NCI-H2227 treated with DMSO at 0.1 percent for 48 hours (cell line): Measurements from ENCODE around the gene CSF2RB.

Experiments used
- DNase-seq: peaks from one replicate; lab custom pipeline; 2025; lab: John Stamatoyannopoulos, UW

Gene CSF2RB

DNA sequence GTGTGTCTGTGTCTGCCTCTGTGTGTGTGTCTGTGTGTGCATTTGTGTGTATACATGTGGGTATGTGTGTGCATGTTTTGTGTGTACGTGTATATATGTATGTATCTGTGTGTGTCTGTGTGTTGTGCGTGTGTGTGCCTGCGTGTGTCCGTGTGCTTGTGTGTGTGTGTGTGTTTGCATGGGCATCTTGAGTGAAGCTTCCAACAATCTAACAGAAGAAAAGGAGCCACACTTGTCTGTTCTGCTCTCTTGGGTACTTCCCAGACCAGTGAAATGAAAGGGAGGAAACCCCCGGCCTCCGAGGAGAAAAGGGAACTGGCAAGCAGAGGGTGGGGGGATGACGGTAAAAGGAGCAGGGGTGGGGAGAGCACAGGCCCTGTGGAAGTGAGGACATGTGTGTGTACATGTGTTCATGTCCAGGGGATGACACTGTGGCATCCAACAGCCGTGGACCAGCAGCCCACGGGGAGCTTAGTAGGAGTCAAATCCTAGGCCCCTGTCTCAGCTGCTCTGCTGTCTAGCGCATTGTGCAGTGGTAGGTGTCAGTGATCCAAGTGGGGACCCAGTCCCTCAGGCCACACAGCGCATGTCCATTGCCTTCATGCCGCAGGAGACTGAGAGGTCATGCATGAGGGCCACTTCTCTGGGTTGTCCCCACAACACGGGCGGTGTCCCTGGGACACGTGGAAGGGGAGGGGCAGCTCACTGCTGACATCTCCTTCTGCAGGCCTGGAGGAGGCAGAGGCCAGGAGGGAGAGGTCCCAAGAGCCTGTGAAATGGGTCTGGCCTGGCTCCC lies 8.1 kb downstream of the CSF2RB start:
- DNase-seq: no peak

DNA sequence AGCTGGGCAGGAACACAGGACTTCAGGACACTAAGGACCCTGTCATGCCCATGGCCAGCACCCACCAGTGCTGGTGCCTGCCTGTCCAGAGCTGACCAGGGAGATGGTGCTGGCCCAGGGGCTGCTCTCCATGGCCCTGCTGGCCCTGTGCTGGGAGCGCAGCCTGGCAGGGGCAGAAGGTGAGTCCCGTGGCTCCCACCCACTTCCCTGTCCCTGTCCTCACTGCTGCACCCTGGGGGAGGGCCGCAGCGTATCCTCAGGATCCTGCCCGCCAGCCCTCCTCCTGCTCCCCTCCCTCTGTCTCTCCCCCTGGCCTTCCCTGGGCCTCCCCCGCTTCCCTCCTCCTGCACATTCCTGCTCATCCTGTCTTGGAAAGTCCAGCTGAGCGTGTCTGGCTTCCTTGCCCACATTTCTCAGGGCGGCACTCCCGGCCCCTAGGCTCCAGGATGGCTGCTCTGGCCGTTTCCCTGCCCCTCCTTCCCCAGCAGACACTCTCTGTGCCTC lies 8.7 kb downstream of the CSF2RB start:
- no peak for DNase-seq

DNA sequence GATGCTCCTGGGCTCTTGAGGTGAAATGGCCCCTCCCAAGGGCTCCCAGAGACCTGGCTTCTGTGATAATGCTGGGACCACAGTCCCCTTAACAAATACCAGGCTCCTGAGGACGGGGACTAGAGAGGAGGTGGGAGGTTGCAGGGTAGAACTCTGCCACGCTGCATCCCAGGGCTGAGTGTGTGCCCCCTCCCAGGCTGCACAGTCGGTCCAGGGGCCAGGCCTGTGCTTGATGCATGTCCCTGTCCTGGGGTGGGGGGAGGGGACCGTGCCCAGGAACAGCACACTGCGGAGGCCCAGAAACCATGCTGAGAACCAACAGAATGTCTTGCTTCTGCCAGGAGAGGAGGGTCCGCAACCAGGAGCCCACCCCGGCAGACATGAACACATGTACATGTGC lies 9.3 kb downstream of the CSF2RB start:
- DNase-seq: no peak

DNA sequence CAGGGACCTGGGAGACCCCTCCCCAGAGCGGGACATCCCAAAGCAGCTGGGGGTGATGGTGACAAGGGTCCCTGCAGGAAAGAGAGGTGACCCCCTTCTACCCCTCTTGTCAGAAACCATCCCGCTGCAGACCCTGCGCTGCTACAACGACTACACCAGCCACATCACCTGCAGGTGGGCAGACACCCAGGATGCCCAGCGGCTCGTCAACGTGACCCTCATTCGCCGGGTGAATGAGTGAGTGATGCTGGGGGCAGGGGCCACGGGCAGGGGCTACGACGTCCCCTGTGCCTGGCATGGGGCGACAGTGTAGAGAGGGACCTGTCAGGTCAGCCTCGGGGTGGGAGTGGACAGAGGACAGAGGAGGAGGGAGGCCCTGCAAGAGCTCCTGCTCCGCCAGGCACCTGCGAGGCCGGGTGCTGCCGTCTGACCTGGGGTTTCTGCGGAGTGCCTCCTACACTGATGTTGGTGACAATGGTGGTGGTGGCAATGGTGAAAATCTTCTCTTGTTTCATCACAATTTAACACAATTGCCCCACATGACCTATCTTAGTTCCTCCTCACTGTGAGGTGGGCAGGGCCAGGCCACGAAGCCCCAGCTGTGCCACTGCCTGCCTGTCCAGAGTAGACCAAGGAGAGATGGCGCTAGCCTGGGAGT lies 9.8 kb downstream of the CSF2RB start:
- DNase-seq: no peak

DNA sequence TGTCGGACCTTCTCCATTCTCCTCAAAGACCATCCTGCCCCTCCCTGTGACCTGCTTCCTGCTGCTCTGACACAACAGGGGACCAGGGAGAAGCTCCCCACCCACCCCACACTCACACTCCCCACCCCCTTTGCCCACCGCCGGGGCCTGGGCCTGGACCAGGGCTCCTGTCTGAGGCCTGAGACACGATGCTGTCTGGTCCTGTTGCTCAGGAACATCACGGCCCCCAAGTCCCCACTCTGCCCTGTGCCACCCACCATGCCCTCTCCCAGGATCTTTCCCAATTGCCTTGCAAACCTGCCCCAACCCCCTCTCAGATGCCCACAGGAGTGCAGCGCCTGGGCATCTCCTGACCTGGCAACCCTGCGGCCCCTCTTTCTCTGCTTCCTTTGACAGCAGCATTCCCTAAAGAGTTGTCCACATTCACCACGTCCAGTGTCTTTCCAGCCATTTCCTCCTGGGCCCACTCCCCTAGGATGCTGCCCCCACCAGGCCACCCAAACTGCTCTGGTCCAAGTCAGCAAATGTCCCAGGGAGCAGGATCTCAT lies 10.8 kb downstream of the CSF2RB start:
- no peak for DNase-seq

DNA sequence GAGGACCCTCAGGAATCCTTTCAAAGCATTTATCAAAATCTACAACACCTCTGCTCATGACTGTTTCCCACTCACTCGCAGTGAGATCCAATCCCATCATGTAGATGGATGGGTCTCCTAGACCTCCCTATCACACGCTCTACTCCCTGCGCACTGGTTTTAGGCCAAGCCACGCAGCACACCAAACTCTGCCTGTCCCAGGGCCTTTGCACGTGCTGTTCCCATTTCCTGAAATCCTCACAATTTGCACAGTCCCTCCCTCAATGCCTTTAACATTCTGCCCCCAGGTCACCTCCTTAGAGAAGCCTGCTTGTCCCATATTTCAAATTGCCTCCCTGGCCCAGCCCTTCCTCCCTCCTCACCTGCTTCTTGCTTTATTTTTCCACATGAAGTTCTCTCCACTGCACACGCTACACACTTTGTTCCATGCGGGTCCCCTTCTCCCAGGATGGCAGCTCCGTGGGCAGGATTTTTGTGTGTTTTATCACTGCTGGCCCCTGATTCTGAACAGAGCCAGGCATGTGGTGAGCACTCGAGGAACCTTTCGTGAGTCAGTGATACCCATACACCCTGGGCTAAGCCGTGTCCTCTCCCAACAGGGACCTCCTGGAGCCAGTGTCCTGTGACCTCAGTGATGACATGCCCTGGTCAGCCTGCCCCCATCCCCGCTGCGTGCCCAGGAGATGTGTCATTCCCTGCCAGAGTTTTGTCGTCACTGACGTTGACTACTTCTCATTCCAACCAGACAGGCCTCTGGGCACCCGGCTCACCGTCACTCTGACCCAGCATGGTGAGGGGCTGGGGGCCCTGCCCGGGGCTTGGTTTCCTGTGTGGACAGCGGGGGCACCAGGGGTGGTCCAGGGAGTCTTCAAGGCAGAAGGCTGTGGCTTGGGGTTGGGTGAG lies 12.2 kb downstream of the CSF2RB start:
- no peak for DNase-seq

DNA sequence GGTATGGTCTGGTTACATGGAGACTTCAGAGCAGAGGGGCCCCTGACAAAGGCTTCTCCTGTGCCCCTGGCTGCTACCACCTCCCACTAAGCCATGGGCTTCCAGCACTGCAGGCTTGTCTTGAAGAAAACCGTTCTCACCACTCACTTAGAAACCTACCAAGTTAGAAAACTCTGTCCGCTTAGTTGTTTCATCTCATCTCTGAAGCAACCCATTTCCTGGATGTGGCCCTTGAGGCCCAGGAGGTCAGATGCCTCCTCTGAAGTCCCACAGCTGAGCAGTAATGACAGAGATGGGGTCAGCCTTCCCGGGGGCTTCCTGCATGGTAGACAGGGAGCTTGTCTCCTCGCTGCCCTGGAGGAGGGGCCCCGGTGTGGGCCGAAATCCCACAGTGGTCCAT lies 12.9 kb downstream of the CSF2RB start:
- no peak for DNase-seq

DNA sequence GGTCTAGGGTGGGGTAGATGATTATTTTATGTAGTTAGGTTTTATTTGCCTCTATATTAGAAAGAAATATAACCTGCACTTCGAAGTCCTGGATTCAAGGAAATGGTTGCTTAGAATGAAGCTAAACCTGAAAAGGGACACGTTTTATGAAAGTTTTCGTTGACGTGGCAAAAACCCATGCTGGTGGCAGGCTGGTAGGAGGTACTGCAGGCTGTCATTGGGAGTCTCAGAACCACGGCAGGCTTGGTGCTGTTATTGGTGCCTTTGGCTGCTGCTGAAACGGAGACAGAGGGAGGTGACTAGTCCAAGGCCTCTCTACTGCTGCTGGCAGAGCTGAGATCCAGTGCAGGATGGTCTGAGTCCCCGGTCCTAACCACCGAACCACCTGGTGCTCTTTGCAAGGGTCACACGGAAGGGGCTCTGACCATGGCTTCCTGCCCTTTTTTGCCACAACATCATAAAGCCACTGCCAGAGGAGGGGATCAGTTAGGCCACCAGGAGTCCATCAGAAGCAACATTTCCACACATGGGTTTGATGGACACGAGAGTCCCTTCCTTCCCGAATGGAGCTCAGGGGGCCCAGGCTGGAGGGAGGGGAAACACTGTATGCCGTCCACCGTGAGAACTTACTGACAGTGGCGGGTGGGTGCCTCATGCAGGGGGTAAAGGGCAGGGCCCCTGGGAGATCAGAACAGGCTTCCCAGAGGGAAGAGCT lies 13.4 kb downstream of the CSF2RB start:
- no peak for DNase-seq

DNA sequence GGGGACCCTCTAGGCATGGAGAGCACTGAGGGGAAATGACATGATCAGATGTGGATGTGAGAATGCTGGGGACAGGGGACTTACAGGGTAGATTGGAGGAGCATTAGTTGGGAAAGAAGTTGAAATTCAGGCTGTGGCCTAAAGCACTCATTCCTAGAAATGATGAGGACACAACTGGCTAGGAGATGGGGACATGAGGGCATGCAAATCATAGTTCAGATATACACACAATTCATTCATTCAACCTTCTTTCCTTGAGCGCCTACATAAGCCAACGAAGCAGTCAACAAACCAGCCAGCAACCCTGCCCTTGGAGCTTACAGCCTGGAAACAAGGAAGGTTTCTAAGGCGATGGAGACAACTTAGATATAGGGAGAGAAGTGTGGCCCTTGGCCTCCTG lies 14.2 kb downstream of the CSF2RB start:
- no peak for DNase-seq

DNA sequence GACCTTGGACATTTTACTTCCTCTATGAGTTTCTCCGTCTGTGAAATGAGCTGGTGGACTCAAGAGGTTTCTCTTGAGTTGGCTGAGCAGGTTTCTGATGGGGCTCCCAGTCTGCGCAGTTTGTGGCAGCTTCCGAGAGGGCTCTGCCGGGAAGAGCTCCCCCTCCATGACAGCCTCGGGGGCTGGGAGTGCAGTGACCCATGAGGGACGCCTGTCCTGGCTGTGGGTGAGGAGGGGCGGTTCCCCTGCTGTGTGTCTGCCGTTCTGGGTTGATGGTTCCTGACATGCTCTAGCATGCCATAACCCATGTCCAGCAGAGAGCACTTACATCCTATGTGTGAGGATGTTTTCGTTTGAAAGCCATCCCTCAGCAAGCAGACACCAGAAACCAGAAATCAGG lies 14.8 kb downstream of the CSF2RB start:
- no peak for DNase-seq

DNA sequence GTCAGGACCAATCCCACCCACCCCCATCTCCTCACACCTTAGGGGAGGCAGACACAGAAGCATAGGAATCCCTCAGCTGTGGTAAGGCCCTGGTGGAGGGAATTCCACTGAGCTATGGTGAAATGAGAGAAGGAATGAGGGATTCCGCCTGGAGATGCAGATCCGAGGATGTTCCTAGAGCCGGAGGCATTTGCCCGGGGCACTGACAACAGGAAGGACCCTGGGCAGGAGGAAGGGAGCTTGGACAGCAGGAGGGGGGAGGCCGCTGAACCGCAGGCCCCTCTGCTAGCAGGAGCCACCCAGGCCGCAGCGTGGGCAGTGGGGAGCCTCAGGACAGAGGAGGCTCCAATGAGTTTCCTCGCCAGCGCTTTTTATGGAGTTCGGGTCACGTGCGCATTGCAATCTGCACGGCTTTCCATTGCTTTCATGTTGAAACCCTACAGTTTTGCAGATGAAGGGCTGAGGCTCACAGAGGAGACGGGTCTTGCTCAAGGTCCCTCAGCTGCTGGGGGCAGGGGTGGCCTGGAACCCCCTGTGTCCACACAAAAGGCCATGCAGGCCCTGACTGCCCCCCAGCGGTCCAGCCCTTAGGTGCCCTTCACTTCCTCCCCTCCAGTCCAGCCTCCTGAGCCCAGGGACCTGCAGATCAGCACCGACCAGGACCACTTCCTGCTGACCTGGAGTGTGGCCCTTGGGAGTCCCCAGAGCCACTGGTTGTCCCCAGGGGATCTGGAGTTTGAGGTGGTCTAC lies 15.5 kb downstream of the CSF2RB start:
- no peak for DNase-seq

DNA sequence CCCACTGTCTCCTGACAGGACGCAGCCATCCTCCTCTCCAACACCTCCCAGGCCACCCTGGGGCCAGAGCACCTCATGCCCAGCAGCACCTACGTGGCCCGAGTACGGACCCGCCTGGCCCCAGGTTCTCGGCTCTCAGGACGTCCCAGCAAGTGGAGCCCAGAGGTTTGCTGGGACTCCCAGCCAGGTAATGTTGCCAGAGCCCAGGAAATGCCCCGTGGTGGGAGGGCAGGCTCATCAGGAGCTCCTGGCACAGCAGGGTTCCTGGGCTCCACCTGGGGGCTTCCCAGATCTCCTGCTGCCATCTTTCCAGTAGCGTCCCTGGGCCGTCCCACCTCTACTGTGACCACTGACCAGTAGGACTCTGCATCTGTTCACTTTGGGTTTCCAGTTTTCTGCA lies 16.2 kb downstream of the CSF2RB start:
- DNase-seq: no peak

DNA sequence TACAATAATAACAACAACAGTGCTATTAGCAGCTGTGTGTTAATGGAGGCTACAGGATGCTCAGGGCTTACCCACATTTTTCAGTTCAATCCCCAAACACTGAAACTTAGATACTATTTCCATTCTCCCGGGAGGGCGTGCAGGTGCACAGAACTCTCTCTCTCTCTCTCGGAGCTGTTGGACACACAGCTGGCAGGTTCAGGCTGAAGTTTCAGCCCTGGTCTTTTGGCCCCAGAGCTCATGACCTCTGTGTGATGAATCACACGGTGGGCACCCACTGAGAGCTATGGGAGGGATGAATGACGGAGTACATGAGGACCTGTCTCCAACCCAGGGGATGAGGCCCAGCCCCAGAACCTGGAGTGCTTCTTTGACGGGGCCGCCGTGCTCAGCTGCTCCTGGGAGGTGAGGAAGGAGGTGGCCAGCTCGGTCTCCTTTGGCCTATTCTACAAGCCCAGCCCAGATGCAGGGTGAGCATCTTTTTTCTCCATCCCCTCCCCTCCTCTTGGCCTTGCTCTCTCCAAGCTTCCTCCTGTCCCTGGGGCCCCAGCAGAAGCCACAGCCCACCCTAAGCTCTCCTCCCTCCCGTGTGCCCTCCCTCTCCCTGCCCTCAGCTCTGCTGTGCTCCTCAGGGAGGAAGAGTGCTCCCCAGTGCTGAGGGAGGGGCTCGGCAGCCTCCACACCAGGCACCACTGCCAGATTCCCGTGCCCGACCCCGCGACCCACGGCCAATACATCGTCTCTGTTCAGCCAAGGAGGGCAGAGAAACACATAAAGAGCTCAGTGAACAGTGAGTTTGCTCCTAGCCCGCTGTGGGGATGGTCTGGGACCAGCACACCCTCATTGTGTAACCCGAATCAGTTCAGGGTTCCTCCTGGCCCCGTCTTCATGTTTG lies 16.9 kb downstream of the CSF2RB start:
- no peak for DNase-seq

DNA sequence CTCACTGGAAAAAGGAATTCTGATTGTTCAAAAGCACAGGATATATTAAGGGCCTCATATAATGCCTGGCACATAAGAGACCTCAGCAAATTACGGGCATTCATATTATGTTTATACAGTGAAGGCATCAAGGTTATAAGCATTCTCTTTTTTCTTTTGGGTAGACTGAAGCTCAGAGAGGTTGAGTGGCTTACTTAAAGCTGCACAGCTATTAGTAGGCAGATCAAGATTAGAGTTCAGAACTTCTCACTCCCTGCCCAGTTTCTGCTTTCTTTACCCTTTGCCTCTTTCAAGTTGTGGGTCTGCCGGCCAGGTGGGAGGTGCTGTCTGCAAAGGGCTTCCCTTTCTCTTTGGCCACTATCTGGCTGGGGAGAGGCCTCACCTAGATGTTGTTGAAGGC lies 18.0 kb downstream of the CSF2RB start:
- no peak for DNase-seq

DNA sequence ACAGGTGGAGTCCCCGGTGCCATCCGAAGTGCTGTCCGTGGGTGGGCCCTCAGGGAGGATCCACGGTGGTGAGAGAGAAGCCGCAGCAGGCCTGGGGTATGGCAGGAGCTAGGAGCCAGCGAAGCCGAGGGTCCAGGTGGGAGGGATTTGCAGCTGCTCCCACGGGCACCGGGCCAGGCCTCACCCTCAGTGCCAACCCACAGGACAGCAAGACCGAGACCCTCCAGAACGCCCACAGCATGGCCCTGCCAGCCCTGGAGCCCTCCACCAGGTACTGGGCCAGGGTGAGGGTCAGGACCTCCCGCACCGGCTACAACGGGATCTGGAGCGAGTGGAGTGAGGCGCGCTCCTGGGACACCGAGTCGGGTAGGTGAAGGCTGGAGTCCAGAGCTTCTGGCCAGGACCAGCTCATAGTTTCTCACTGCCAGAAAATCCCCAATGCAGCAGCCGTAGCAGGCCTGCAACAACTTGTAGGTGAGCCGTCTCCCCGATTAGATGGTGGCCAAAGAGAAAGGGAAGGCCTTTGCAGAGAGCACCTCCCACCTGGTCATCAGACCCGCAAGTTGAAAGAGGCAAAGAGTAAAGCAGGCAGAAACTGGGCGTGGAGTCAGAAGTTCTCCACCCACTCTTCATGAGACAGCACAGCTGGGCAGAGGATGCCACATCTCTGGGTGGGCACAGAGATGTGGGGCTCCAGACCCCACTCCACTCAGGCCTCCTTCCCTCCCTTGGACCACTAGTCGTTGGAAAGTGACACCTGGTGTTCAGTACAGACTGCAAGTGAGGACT lies 20.4 kb downstream of the CSF2RB start:
- no peak for DNase-seq

DNA sequence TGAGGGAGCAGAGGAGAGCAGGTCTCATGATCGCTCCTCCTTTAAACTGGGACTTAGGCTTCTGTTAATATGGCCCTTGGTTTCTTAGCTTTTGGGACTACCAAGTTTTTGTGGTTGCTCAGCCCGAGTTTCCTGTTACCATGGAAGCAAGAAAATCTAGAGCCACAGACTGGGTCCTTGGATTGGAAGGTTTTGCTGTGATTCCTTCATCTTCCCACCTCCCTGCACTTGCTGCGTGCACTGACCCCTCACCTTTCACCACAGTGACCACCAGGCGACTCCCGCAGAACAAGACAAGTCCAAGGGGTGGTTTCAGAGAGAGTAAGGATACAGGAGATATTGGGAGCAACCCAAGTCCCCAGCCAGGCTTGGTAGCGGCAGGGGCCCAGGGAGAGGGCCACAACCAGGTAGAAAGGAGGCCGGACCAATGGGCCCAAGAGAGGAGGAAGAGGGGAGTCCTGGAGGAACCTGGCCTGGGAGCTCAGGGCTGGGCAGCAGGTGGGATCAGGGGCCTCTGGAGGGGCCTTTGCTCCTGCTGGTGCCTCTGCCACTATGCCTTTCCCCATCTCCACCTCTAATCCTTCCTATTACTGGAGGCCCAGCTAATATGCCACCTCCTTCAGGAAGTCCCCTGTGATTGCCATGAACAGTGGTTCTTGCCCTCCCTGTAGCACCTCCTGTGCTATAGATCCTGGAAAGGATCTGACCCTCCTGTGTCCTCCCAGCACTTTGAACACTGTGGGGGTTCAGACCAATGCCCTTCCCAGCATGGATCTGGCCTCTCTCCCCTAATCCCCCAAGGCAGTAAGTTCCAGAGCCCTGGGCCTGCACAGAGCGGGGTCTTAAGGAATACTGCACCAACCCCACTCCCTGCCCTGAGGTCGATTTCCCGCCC lies 21.2 kb downstream of the CSF2RB start:
- DNase-seq: no peak

DNA sequence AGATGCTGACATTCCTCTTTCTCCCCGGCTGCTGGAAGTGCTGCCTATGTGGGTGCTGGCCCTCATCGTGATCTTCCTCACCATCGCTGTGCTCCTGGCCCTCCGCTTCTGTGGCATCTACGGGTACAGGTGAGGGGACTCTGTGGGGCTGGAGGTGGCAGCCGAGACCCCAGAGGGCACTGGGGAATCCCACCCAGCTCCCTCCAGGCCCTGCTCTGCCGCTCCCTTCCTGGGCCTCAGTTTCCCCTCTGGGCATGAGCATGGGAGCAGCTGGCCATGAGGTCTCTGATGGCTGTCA lies 21.8 kb downstream of the CSF2RB start:
- DNase-seq: no peak

DNA sequence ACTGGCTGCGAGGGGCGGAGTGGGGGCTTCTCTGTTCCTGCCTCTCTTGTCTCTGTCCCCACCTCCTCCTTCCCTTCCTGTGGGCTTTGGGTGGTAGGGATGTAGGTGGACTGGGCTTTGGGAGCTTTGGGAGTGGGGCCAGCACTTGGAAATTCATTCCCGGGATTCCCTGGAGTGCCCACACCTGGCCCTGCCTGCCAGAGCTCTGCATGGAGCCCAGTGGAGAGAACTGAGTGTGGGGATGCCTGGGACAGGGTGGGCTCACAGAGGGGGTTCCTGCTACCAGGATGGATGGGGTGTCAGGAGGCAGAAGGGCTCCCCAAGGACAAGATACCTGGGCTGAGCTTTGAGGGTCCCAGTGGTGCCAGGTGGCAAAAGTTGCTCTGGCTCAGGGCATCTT lies 22.3 kb downstream of the CSF2RB start:
- no peak for DNase-seq
